Measurements from ENCODE around the gene KRTAP13-2.

The KRTAP13-2 gene

GRCh38 chr21:30340714-30341573 lies 31.1 kb downstream of the KRTAP13-2 start:
- TF ChIP-seq, protein P1, sequence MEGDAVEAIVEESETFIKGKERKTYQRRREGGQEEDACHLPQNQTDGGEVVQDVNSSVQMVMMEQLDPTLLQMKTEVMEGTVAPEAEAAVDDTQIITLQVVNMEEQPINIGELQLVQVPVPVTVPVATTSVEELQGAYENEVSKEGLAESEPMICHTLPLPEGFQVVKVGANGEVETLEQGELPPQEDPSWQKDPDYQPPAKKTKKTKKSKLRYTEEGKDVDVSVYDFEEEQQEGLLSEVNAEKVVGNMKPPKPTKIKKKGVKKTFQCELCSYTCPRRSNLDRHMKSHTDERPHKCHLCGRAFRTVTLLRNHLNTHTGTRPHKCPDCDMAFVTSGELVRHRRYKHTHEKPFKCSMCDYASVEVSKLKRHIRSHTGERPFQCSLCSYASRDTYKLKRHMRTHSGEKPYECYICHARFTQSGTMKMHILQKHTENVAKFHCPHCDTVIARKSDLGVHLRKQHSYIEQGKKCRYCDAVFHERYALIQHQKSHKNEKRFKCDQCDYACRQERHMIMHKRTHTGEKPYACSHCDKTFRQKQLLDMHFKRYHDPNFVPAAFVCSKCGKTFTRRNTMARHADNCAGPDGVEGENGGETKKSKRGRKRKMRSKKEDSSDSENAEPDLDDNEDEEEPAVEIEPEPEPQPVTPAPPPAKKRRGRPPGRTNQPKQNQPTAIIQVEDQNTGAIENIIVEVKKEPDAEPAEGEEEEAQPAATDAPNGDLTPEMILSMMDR (conservative IDR thresholded peaks at IDR 0.05; ENCODE audit: low read depth): peak; percentile 85
- H3K27ac ChIP-seq: no peak overlapping the region
- peak; percentile 56 for DNase-seq (ENCODE audit: low spot score)
- ChIA-PET POLR2A (ENCODE audit: low non-redundant PET) (no interaction called here), CTCF (interaction anchor here (0.5 to 1.5 kb wide), 9 partner anchors 54 to 1703 kb away, joined by 3 to 12 read pairs (median 3); no protein-coding TSS in a partner anchor)

GRCh38 chr21:30338717-30339116 lies 33.4 kb downstream of the KRTAP13-2 start:
- no peak overlapping the region for H3K27ac ChIP-seq
- ChIA-PET CTCF (interaction anchor here (0.6 kb wide), 1 partner anchor 95 kb away, joined by 3 read pairs; no protein-coding TSS in a partner anchor), POLR2A (ENCODE audit: low non-redundant PET) (no interaction called here)
- TF ChIP-seq, protein P1 (conservative IDR thresholded peaks at IDR 0.05; ENCODE audit: low read depth): no peak
- no peak for DNase-seq (ENCODE audit: low spot score)

- no peak overlapping the region for H3K27ac ChIP-seq
- POLR2A ChIA-PET (ENCODE audit: low non-redundant PET): no interaction called here
- DNase-seq (ENCODE audit: low spot score): peak; percentile 12
- TF ChIP-seq, protein P1 (conservative IDR thresholded peaks at IDR 0.05; ENCODE audit: low read depth): no peak
- CTCF ChIA-PET: interaction anchor here (0.5 kb wide), 1 partner anchor 1643 kb away, joined by 4 read pairs; no protein-coding TSS in a partner anchor
Observed at GRCh38 chr21:30337772-30338171, 34.3 kb downstream of the KRTAP13-2 start.

- ChIA-PET POLR2A (ENCODE audit: low non-redundant PET) (no interaction called here), CTCF (interaction anchor here (0.5 kb wide), 1 partner anchor 1642 kb away, joined by 4 read pairs; no protein-coding TSS in a partner anchor)
- TF ChIP-seq, protein P1 (conservative IDR thresholded peaks at IDR 0.05; ENCODE audit: low read depth): no peak
Observed at GRCh38 chr21:30337276-30337744, 34.8 kb downstream of the KRTAP13-2 start, which contains the start of gene KRTAP27-1. KRTAP27-1 (minus strand) TSS chr21:30337694; CDS start chr21:30337668, 26 bp downstream.

DNA sequence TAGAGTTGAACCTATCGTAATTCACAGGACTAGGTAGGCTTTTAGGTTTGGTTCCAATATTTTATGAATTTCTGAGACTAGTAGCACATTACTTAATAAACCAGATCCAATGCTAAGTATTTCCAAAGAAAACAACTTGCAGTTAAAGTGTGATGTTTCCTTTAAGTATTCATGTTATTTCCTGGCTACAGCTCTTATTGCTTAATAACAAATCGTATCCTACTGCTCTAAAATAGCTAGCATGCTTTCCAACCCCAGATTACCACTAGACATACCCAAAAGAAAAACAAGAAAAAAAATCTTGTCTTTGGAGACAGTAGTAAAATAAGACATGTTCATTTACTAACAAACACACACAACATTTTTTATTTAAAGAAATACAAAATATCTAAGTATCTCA lies 35.5 kb downstream of the KRTAP13-2 start:
- ChIA-PET POLR2A (ENCODE audit: low non-redundant PET) (no interaction called here), CTCF (no interaction called here)
- TF ChIP-seq, protein P1 (conservative IDR thresholded peaks at IDR 0.05; ENCODE audit: low read depth): no peak
- H3K27ac ChIP-seq: no peak overlapping the region
- peak; percentile 2 for DNase-seq (ENCODE audit: low spot score)

More at GRCh38 chr21:30337276-30337744, 34.8 kb downstream of the KRTAP13-2 start, which contains the start of gene KRTAP27-1:
- no peak within 1 kb of the TSS for H3K27ac ChIP-seq
- no peak for DNase-seq (ENCODE audit: low spot score)

DNA sequence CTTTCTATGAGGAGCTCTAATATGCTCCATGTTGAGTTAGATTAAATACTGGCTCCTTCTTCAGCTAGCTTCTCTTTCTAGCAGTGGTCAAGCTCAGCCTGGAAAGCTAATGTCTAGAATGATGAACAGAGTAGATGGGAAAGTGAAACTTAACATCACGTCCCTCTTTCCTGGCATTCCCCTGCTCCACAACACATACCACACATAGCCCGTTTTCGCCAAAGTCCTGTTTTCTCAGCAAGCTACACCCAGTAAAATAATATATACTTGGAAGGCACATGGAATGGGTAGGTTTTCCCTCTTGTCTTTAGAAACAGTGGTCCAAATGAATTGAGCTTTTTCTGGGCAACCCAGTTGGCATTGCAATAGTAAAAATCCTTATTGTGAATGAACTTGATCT lies 38.3 kb downstream of the KRTAP13-2 start:
- ChIA-PET CTCF (interaction anchor here (0.6 to 0.7 kb wide), 2 partner anchors 290 to 325 kb away, joined by 3 read pairs; no protein-coding TSS in a partner anchor), POLR2A (ENCODE audit: low non-redundant PET) (no interaction called here)
- no peak for DNase-seq (ENCODE audit: low spot score)
- TF ChIP-seq, protein P1 (conservative IDR thresholded peaks at IDR 0.05; ENCODE audit: low read depth): no peak
- no peak overlapping the region for H3K27ac ChIP-seq

Measured in RWPE1 (cell line).